Body of pancreas (tissue), 4 donors: Measurements from ENCODE around the gene TIMM10.
A peak's percentile ranks its signal among the peaks of the same experiment; 100 is the strongest.

Experiments
- POLR2A ChIP-seq, 3 donors: fragments of 450-650 bp; IDR thresholded peaks; one replicate each; pipeline ENCODE4 v1.6.1; 2016; ENCODE audit warnings: antibody characterized with exemption in 3 of 3, mild to moderate bottlenecking in 2 of 3
- TF ChIP-seq, protein P1 (sequence below), 7 experiments: fragments of 450-650 bp in 4 of 7; fragments of 200-600 bp in 3 of 7; sonication (generic) in 3 of 7; IDR thresholded peaks; one replicate each; pipeline ENCODE4 v1.5.1; 2016 to 2019; ENCODE audit warnings: antibody characterized with exemption in 7 of 7

DNA sequence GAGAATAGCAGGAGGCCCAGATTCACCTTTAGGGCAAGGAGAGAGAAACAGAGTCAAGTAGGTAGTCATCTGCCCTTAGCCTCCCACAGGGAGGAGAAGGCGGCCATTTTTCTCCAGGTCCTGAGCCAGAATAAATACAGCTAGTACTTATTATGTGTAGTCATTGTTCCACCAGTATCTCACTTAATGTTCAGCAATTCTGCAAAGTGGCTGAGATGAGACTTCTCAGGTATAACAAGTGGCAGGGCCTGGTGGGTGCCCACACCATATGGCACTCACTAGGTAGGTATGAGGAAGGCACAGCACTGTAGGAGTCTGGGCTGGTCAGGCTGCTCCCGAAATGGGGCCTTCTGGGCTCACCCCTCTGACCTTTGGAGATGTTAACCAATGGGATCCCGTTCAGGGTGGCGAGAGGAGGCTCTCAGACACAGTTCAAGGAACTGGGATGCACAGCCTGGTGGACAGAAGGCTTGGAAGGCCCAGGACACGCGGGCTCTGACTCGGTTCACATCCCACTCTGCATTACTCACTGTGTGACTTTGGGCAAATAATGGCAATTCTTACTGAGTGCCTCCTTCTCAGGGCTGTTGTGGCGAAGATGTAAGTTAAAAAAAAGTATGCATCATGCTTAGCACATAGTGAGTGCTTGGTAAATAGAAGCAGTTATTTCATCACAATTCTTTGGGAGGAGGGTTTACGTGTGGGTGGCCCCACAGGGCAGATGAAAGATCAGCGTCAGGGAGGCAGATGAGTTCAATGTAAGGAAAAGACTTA is 45.1 kb downstream of the TIMM10 start:
- TF ChIP-seq, protein P1, sequence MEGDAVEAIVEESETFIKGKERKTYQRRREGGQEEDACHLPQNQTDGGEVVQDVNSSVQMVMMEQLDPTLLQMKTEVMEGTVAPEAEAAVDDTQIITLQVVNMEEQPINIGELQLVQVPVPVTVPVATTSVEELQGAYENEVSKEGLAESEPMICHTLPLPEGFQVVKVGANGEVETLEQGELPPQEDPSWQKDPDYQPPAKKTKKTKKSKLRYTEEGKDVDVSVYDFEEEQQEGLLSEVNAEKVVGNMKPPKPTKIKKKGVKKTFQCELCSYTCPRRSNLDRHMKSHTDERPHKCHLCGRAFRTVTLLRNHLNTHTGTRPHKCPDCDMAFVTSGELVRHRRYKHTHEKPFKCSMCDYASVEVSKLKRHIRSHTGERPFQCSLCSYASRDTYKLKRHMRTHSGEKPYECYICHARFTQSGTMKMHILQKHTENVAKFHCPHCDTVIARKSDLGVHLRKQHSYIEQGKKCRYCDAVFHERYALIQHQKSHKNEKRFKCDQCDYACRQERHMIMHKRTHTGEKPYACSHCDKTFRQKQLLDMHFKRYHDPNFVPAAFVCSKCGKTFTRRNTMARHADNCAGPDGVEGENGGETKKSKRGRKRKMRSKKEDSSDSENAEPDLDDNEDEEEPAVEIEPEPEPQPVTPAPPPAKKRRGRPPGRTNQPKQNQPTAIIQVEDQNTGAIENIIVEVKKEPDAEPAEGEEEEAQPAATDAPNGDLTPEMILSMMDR (IDR thresholded peaks at IDR 0.05): no peak
- TF ChIP-seq POLR2A (IDR thresholded peaks at IDR 0.05): peak in 1 of 3 donors; percentile 8
